HCT116 (cell line): Measurements from ENCODE around the gene ZNF334. TPM values are rescaled to one million over a fixed set of nuclear protein-coding genes. Genes with fewer than 3 reads are reported as not detected.
A peak's percentile ranks its signal among the peaks of the same experiment; 100 is the strongest.

Source experiments
- ATAC-seq: fragments of 200-7000 bp; cut with Tn5 transposase; 2 replicates; pipeline ENCODE4 v1.9.1; 2020; ENCODE audit warnings: mild to moderate bottlenecking, moderate library complexity
- BruUV-seq: library from RNA; stranded (reverse); fragments of 400-500 nt; replicated peaks from 2 replicates; lab custom pipeline; 2021; lab: Mats Ljungman, UMichigan
- CTCF ChIA-PET: fragments of 300-600 bp; sonication (Branson Sonifier 250); formaldehyde crosslinking; loops from one replicate; lab custom pipeline; 2021; ENCODE audit warnings: antibody characterized with exemption; lab: Charles Lee
- POLR2A ChIA-PET: fragments of 300-600, 350-600 bp; sonication (Branson Sonifier 250); formaldehyde crosslinking; loops from one replicate; lab custom pipeline; 2021; ENCODE audit warnings: antibody characterized with exemption; lab: Charles Lee
- RAD21 ChIA-PET, 2 experiments: fragments of 300-600 bp; sonication (Branson Sonifier 250); formaldehyde crosslinking; loops; one replicate each; lab custom pipeline; 2023; ENCODE audit warnings: low total read pairs in 2 of 2; ENCODE audit not compliant: uncharacterized antibody in 2 of 2, unreplicated experiment in 2 of 2, low non-redundant PET in 1 of 2; lab: Charles Lee
- DNase-seq: peaks from one replicate; pipeline ENCODE4 v3.0.0-alpha.2; 2010; ENCODE audit warnings: low read depth, low spot score
- H2AFZ ChIP-seq: fragments of 200-600 bp; shearing (Covaris generic), sonication (generic); 2 replicates; pipeline ENCODE4 v1.6.1; 2017; ENCODE audit warnings: low read depth, mixed run types, mixed read lengths, antibody characterized with exemption, low read length; ENCODE audit not compliant: poor library complexity, severe bottlenecking
- H3K27ac ChIP-seq: 2 replicates; pipeline ENCODE4 v1.5.1; 2012; ENCODE audit warnings: low read depth, low read length
- H3K27me3 ChIP-seq: fragments of 200-600 bp; sonication (generic); 2 replicates; pipeline ENCODE4 v1.6.1; 2016; ENCODE audit warnings: mixed run types, low read length, mixed read lengths; ENCODE audit not compliant: insufficient read depth
- H3K36me3 ChIP-seq, 2 experiments: fragments of 200-500 bp in 1 of 2; fragments of 200-600 bp in 1 of 2; sonication (Bioruptor generic) in 1 of 2; sonication (generic) in 1 of 2; 2 replicates each; pipeline versions ENCODE4 v1.5.1 to v1.6.1; 2014 to 2016; ENCODE audit warnings: low read length in 2 of 2, inconsistent platforms in 1 of 2, mixed read lengths in 1 of 2, mixed run types in 1 of 2; ENCODE audit not compliant: insufficient read depth in 2 of 2, control insufficient read depth in 1 of 2
- H3K4me1 ChIP-seq, 2 experiments: fragments of 200-600 bp in 1 of 2; sonication (generic) in 1 of 2; 2 replicates each; pipeline versions ENCODE4 v1.5.1 to v1.6.1; 2012 to 2017; ENCODE audit warnings: low read length in 2 of 2, inconsistent platforms in 1 of 2, mild to moderate bottlenecking in 1 of 2, mixed read lengths in 1 of 2, mixed run types in 1 of 2, moderate library complexity in 1 of 2; ENCODE audit not compliant: insufficient read depth in 2 of 2, control insufficient read depth in 1 of 2
- H3K4me2 ChIP-seq: fragments of 200-600 bp; sonication (generic); 2 replicates; pipeline ENCODE4 v1.6.1; 2017; ENCODE audit warnings: mixed run types, low read length, mixed read lengths
- H3K4me3 ChIP-seq, 2 experiments: fragments of 200-600 bp in 1 of 2; sonication (generic) in 1 of 2; replicated peaks in 1 of 2; 2 replicates each; pipeline ENCODE4 v1.5.1; 2011 to 2016; ENCODE audit warnings: low read length in 2 of 2, control low read depth in 1 of 2, low read depth in 1 of 2, mild to moderate bottlenecking in 1 of 2, mixed read lengths in 1 of 2, mixed run types in 1 of 2
- H3K79me2 ChIP-seq: fragments of 200-600 bp; sonication (generic); 2 replicates; pipeline ENCODE4 v1.6.1; 2017; ENCODE audit warnings: mild to moderate bottlenecking, mixed run types, low read length, moderate library complexity, mixed read lengths; ENCODE audit not compliant: insufficient read depth
- H3K9ac ChIP-seq: fragments of 200-600 bp; sonication (generic); 2 replicates; pipeline ENCODE4 v1.6.1; 2016; ENCODE audit warnings: low read length, mixed read lengths
- H3K9me2 ChIP-seq: fragments of 200-600 bp; sonication (generic), shearing (Covaris generic); 2 replicates; pipeline ENCODE4 v1.6.1; 2017; ENCODE audit warnings: mixed run types, mild to moderate bottlenecking, moderate library complexity; ENCODE audit not compliant: insufficient read depth
- H3K9me3 ChIP-seq, 2 experiments: fragments of 200-500 bp in 1 of 2; fragments of 200-600 bp in 1 of 2; sonication (Bioruptor generic) in 1 of 2; sonication (generic) in 1 of 2; 2 replicates each; pipeline ENCODE4 v1.6.1; 2014 to 2017; ENCODE audit warnings: low read length in 2 of 2, mixed read lengths in 2 of 2, inconsistent platforms in 1 of 2, low read depth in 1 of 2, mild to moderate bottlenecking in 1 of 2, mixed run types in 1 of 2, moderate library complexity in 1 of 2; ENCODE audit not compliant: control insufficient read depth in 1 of 2, insufficient read depth in 1 of 2
- H4K20me1 ChIP-seq: fragments of 200-600 bp; sonication (generic), shearing (Covaris generic); 2 replicates; pipeline ENCODE4 v1.6.1; 2017; ENCODE audit warnings: mixed run types, mild to moderate bottlenecking, moderate library complexity; ENCODE audit not compliant: insufficient read depth
- EGR1 ChIP-seq: IDR thresholded peaks from 2 replicates; pipeline ENCODE4 v1.6.1; 2012; ENCODE audit warnings: low read depth
- ELF1 ChIP-seq: IDR thresholded peaks from 2 replicates; pipeline ENCODE4 v1.6.1; 2012; ENCODE audit warnings: low read depth, borderline replicate concordance
- EZH2 ChIP-seq: fragments of 200-600 bp; sonication (generic); IDR thresholded peaks from 2 replicates; pipeline ENCODE4 v1.6.1; 2017; ENCODE audit warnings: antibody characterized with exemption, mixed run types
- EZH2phosphoT487 ChIP-seq: fragments of 200-600 bp; IDR thresholded peaks from 2 replicates; pipeline ENCODE4 v1.6.1; 2018; ENCODE audit warnings: antibody characterized with exemption, borderline replicate concordance
- POLR2A ChIP-seq: IDR thresholded peaks from 2 replicates; pipeline ENCODE4 v1.7.0; 2011; ENCODE audit warnings: borderline replicate concordance; ENCODE audit not compliant: insufficient read depth, insufficient read length; ENCODE audit errors: extremely low read depth
- SIN3A ChIP-seq: IDR thresholded peaks from 2 replicates; pipeline ENCODE4 v1.6.1; 2012; ENCODE audit warnings: low read depth
- YY1 ChIP-seq: IDR thresholded peaks from 2 replicates; pipeline ENCODE4 v1.6.1; 2011; ENCODE audit warnings: low read length, low read depth, moderate library complexity, mild to moderate bottlenecking; ENCODE audit not compliant: insufficient replicate concordance; ENCODE audit errors: extremely low read depth
- ZFX ChIP-seq: fragments of 450-650 bp; IDR thresholded peaks from 2 replicates; pipeline ENCODE4 v1.6.1; 2017
- intact Hi-C: fragments of 100-400 bp; cut with micrococcal nuclease; formaldehyde crosslinking; loops from 2 replicates; pipeline ENCODE4 v1.10.0; 2022
- total RNA-seq: library from RNA; stranded (reverse); gene quantifications from one replicate; pipeline ENCODE4 v1.2.1, GENCODE V29; 2021; ENCODE audit not compliant: unreplicated experiment
- TF ChIP-seq, protein P1 (sequence below): IDR thresholded peaks from 2 replicates; pipeline ENCODE4 v1.6.1; 2011; ENCODE audit warnings: mild to moderate bottlenecking, low read length, moderate library complexity; ENCODE audit not compliant: insufficient replicate concordance; ENCODE audit errors: extremely low read depth

Gene ZNF334
- total RNA-seq, 1 experiment from 2014 or later = not detected

DNA sequence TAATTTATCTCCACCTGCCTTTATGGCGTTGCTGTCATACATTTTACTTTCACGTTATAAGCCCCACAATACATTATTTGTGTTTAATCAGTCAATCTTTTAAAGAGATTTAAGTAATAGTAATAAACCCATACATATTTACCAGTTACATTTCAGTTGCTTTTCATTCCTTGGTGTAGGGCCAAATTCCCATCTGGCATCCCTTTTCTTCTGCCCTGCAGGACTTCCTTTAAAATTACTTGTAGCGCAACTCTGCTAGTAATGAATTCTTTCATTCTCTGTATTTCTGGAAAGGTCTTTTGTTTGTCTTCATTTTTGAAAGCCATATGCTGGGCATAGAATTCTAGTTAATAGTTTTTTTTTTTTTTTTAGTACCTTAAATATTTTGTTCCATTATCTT lies 24.9 kb downstream of the ZNF334 start (continued):
- TF ChIP-seq, protein P1, sequence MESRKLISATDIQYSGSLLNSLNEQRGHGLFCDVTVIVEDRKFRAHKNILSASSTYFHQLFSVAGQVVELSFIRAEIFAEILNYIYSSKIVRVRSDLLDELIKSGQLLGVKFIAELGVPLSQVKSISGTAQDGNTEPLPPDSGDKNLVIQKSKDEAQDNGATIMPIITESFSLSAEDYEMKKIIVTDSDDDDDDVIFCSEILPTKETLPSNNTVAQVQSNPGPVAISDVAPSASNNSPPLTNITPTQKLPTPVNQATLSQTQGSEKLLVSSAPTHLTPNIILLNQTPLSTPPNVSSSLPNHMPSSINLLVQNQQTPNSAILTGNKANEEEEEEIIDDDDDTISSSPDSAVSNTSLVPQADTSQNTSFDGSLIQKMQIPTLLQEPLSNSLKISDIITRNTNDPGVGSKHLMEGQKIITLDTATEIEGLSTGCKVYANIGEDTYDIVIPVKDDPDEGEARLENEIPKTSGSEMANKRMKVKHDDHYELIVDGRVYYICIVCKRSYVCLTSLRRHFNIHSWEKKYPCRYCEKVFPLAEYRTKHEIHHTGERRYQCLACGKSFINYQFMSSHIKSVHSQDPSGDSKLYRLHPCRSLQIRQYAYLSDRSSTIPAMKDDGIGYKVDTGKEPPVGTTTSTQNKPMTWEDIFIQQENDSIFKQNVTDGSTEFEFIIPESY = no peak
- TF ChIP-seq SIN3A = no peak

DNA sequence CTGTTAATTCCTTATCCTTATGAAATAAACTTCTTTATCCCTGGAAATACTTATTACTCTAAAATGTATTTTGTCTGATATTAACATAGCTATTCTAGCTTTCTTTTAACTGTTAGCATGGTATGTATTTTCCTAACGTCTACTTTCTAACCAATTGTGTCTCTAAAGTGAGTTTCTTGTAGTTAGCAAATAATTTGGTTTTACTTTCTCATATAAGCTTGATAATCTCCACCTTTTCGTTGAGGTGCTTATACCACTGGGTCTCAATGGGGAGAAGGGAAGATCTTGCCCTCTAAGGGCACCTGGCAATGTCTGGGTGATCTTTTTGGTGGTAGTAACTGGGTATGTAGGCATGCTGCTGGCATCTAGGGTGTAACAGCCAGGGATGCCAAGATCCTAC lies 25.7 kb downstream of the ZNF334 start:
- Histone ChIP-seq H2AFZ (no peak overlapping the region), H3K4me2 (no peak overlapping the region), H3K4me3 (no peak overlapping the region)
- RAD21 ChIA-PET = no interaction called here
- ATAC-seq (no peak), DNase-seq (no peak)
- TF ChIP-seq ZFX (no peak), EGR1 (no peak), EZH2phosphoT487 (no peak), POLR2A (no peak)
- TF ChIP-seq, all 23 proteins: peak for 0
- H3K27ac ChIP-seq = no peak overlapping the region
- CTCF ChIA-PET = interaction anchor here (0.7 kb wide), 1 partner anchor 139 kb away, joined by 3 read pairs; no protein-coding TSS in a partner anchor
- H3K4me1 ChIP-seq = no peaks in the 10 kb centered on the region
- intact Hi-C loops = no loop called here
- POLR2A ChIA-PET = no interaction called here
- no peaks in the 10 kb centered on the region for H3K9me2 ChIP-seq
- H3K9me3 ChIP-seq = no peaks in the 10 kb centered on the region
- H4K20me1 ChIP-seq = no peaks in the 10 kb centered on the region
- H3K36me3 ChIP-seq = no peaks in the 10 kb centered on the region
- BruUV-seq = no TSS peak
- no peaks in the 10 kb centered on the region for H3K79me2 ChIP-seq
- H3K27me3 ChIP-seq = peaks cover 65% of the 10 kb centered on the region
- H3K9ac ChIP-seq = no peak overlapping the region

DNA sequence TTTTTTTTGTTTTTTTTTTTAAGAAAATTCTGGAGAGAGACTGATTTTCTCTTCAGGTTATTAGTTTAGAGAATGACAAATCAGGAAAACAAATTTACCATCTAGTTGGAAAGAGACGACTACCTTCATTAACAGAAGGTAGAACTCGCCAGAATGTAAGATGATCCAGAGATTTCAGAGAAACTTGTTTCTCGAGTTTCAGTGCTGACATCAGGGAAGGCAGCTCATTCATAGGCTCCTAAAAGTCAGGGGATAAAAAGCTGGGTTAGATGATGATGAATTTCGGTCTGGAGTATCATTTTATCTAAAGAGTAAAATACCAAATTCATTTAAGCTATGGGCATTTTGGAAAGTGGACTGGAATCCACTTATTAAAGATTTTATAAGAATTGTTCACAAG lies 27.9 kb downstream of the ZNF334 start:
- no TSS peak for BruUV-seq
- H3K9ac ChIP-seq = no peak overlapping the region
- intact Hi-C loops = loop anchor here (1.0 kb wide), 1 partner anchor 353 kb away; no protein-coding TSS in a partner anchor
- no peaks in the 10 kb centered on the region for H3K4me1 ChIP-seq
- no peak overlapping the region for H2AFZ ChIP-seq
- no peak for ATAC-seq
- TF ChIP-seq YY1 (no peak), ELF1 (no peak), EZH2 (no peak)
- TF ChIP-seq, all 23 proteins: peak for 0
- no peaks in the 10 kb centered on the region for H3K9me2 ChIP-seq
- ChIA-PET RAD21 (interaction anchor here in 1 of 2 experiments (0.6 kb wide), 1 partner anchor 10 kb away, joined by 3 read pairs; no protein-coding TSS in a partner anchor), CTCF (interaction anchor here (0.8 to 1.2 kb wide), 6 partner anchors 8 to 357 kb away, joined by 3 to 5 read pairs (median 4); no protein-coding TSS in a partner anchor), POLR2A (no interaction called here)
- peak overlapping the region; percentile 46 for H3K4me2 ChIP-seq
- H3K36me3 ChIP-seq = no peaks in the 10 kb centered on the region
- no peak for DNase-seq
- H4K20me1 ChIP-seq = no peaks in the 10 kb centered on the region
- H3K4me3 ChIP-seq = no peak overlapping the region
- H3K27ac ChIP-seq = no peak overlapping the region
- H3K27me3 ChIP-seq = peaks cover 61% of the 10 kb centered on the region
- H3K79me2 ChIP-seq = no peaks in the 10 kb centered on the region
- no peaks in the 10 kb centered on the region for H3K9me3 ChIP-seq
